Esophagus squamous epithelium (tissue), 4 donors: ENCODE results near the gene NUP188.

ENCODE experiments used
- POLR2A ChIP-seq, 4 donors: fragments of 450-650 bp; IDR thresholded peaks; one replicate each; pipeline ENCODE4 v1.6.1; 2017; ENCODE audit warnings: antibody characterized with exemption in 4 of 4, mild to moderate bottlenecking in 4 of 4, moderate library complexity in 3 of 4
- TF ChIP-seq, protein P1 (sequence below), 6 experiments: fragments of 450-650 bp in 4 of 6; fragments of 200-600 bp in 2 of 6; sonication (generic) in 2 of 6; IDR thresholded peaks; one replicate each; pipeline ENCODE4 v1.5.1; 2016 to 2019; ENCODE audit warnings: antibody characterized with exemption in 6 of 6, mild to moderate bottlenecking in 4 of 6, moderate library complexity in 4 of 6

DNA sequence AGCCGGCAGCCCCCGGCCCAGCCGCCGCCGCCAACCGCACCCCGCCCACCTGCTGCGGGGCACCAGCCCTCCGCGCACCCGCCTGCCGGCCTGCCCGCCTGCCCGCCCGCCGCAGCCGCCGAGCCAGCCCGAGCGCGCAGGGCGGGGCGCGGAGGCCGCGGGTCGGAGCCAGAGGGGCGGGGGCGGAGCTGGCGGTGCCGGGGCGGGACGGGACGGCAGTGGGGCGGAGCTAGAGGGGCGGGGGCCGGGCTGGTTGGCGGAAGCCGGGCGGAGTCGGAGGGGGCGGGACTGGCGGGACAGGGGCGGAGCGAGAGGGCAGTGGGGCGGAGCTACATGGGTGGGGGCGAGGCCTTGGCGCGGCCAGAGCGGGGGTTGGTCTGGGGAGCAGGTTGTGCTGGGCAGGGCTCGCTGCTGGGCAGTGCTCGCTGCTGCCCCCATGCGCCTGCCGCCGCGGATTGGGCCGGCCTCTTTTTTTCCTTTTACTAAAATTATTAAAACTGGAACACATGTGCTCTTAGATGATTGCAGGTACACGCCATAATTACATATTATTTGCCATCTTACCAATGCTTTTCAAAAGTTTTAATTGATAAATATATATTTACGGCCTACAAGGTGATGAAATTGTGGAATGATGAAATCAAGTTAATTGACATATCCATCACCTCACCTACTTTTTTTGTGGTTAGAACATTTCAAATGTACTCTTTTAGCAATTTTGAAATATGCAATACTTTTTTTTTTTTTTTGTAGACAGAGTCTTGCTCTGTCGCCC, 80.9 kb downstream of the NUP188 start, which contains the start of gene SH3GLB2:
- TF ChIP-seq, protein P1, sequence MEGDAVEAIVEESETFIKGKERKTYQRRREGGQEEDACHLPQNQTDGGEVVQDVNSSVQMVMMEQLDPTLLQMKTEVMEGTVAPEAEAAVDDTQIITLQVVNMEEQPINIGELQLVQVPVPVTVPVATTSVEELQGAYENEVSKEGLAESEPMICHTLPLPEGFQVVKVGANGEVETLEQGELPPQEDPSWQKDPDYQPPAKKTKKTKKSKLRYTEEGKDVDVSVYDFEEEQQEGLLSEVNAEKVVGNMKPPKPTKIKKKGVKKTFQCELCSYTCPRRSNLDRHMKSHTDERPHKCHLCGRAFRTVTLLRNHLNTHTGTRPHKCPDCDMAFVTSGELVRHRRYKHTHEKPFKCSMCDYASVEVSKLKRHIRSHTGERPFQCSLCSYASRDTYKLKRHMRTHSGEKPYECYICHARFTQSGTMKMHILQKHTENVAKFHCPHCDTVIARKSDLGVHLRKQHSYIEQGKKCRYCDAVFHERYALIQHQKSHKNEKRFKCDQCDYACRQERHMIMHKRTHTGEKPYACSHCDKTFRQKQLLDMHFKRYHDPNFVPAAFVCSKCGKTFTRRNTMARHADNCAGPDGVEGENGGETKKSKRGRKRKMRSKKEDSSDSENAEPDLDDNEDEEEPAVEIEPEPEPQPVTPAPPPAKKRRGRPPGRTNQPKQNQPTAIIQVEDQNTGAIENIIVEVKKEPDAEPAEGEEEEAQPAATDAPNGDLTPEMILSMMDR (IDR thresholded peaks at IDR 0.05), result peak; percentile 67 to 84 (median 81)
- TF ChIP-seq POLR2A (IDR thresholded peaks at IDR 0.05), result peak in 1 of 4 donors; percentile 38
